Neuronal stem cell (in vitro differentiated cells): Measurements from ENCODE around the gene PTPRM.
A peak's percentile ranks its signal among the peaks of the same experiment; 100 is the strongest.

ENCODE experiments used
- DNase-seq: peaks from one replicate; pipeline ENCODE4 v3.0.0-alpha.2; 2013; ENCODE audit warnings: low spot score
- H2AFZ ChIP-seq: one replicate; pipeline ENCODE4 v1.6.1; 2013; ENCODE audit warnings: mild to moderate bottlenecking, low read length, inconsistent platforms
- H2AK5ac ChIP-seq: 2 replicates; pipeline ENCODE4 v1.6.1; 2013; ENCODE audit warnings: low read depth, mild to moderate bottlenecking, inconsistent platforms, low read length, moderate library complexity, mixed read lengths
- H2BK120ac ChIP-seq: 2 replicates; pipeline ENCODE4 v1.6.1; 2013; ENCODE audit warnings: low read depth, mild to moderate bottlenecking, inconsistent platforms, low read length, moderate library complexity, mixed read lengths
- H2BK12ac ChIP-seq: one replicate; pipeline ENCODE4 v1.6.1; 2013; ENCODE audit warnings: low read length, inconsistent platforms
- H2BK15ac ChIP-seq: 2 replicates; pipeline ENCODE4 v1.6.1; 2013; ENCODE audit warnings: mild to moderate bottlenecking, low read length, inconsistent platforms, mixed read lengths
- H2BK5ac ChIP-seq: one replicate; pipeline ENCODE4 v1.6.1; 2013; ENCODE audit warnings: inconsistent platforms, mild to moderate bottlenecking, low read length, moderate library complexity
- H3K14ac ChIP-seq: one replicate; pipeline ENCODE4 v1.6.1; 2013; ENCODE audit warnings: low read length, inconsistent platforms
- H3K18ac ChIP-seq: 2 replicates; pipeline ENCODE4 v1.6.1; 2013; ENCODE audit warnings: low read length, inconsistent platforms
- H3K23ac ChIP-seq: 2 replicates; pipeline ENCODE4 v1.6.1; 2013; ENCODE audit warnings: low read depth, mild to moderate bottlenecking, mixed read lengths, low read length, inconsistent platforms; ENCODE audit not compliant: poor library complexity
- H3K27ac ChIP-seq: replicated peaks from 3 replicates; pipeline ENCODE4 v1.5.1; 2013; ENCODE audit warnings: low read length, inconsistent platforms
- H3K27me3 ChIP-seq, 3 experiments: 2 replicates each; pipeline ENCODE4 v1.6.1; 2013; ENCODE audit warnings: low read length in 3 of 3, mild to moderate bottlenecking in 2 of 3, inconsistent platforms in 1 of 3, low read depth in 1 of 3, mixed read lengths in 1 of 3, moderate library complexity in 1 of 3; ENCODE audit not compliant: control insufficient read depth in 3 of 3, insufficient read depth in 3 of 3
- H3K36me3 ChIP-seq, 2 donors: replicated peaks in 1 of 2; 2 replicates each; pipeline ENCODE4 v1.6.1; 2013; ENCODE audit warnings: low read length in 2 of 2; ENCODE audit not compliant: control insufficient read depth in 2 of 2, insufficient read depth in 2 of 2
- H3K4ac ChIP-seq: 2 replicates; pipeline ENCODE4 v1.6.1; 2013; ENCODE audit warnings: inconsistent platforms, mild to moderate bottlenecking, low read length, moderate library complexity
- H3K4me1 ChIP-seq, 2 donors: 1 replicate in 1 of 2; 2 replicates in 1 of 2; pipeline ENCODE4 v1.6.1; 2013; ENCODE audit warnings: low read length in 2 of 2, low read depth in 1 of 2; ENCODE audit not compliant: control insufficient read depth in 2 of 2, insufficient read depth in 1 of 2
- H3K4me2 ChIP-seq: one replicate; pipeline ENCODE4 v1.6.1; 2013; ENCODE audit warnings: mild to moderate bottlenecking, low read length, inconsistent platforms; ENCODE audit not compliant: insufficient read depth, poor library complexity, severe bottlenecking
- H3K4me3 ChIP-seq, 2 donors: 2 replicates each; pipeline ENCODE4 v1.5.1; 2013; ENCODE audit warnings: low read length in 2 of 2, mild to moderate bottlenecking in 2 of 2, inconsistent platforms in 1 of 2, moderate library complexity in 1 of 2
- H3K79me1 ChIP-seq: one replicate; pipeline ENCODE4 v1.6.1; 2013; ENCODE audit warnings: low read depth, mild to moderate bottlenecking, inconsistent platforms, low read length, moderate library complexity
- H3K9ac ChIP-seq: one replicate; pipeline ENCODE4 v1.6.1; 2013; ENCODE audit warnings: mild to moderate bottlenecking, low read depth, low read length, inconsistent platforms; ENCODE audit not compliant: poor library complexity
- H3K9me3 ChIP-seq, 2 donors: replicated peaks in 1 of 2; 2 replicates each; pipeline versions ENCODE3 to v1.6.1; 2013; ENCODE audit warnings: low read length in 2 of 2, mild to moderate bottlenecking in 2 of 2, inconsistent platforms in 1 of 2, low read depth in 1 of 2, mixed read lengths in 1 of 2, moderate library complexity in 1 of 2; ENCODE audit not compliant: control insufficient read depth in 2 of 2, insufficient read depth in 1 of 2
- H4K8ac ChIP-seq: one replicate; pipeline ENCODE4 v1.6.1; 2013; ENCODE audit warnings: low read depth, mild to moderate bottlenecking, inconsistent platforms, low read length, moderate library complexity
- H4K91ac ChIP-seq: one replicate; pipeline ENCODE4 v1.6.1; 2013; ENCODE audit warnings: low read length, low read depth, mild to moderate bottlenecking, inconsistent platforms; ENCODE audit not compliant: poor library complexity
- WGBS, 2 donors: extraction: QIAGEN DNeasy Blood & Tissue Kit; methylation state at CpG; one replicate each; pipeline ENCODE4 v1.1.7; 2013; ENCODE audit warnings: missing lambda C conversion rate in 2 of 2, mixed read lengths in 1 of 2; ENCODE audit not compliant: insufficient read length in 2 of 2, insufficient replicate concordance in 1 of 2; ENCODE audit errors: extremely low coverage in 2 of 2; 5-methylcytosine and 5-hydroxymethylcytosine counted together

The PTPRM gene

GRCh38 chr18:8254654-8255053 lies 687.5 kb downstream of the PTPRM start:
- Histone ChIP-seq H3K79me1 (no peaks in the 10 kb centered on the region), H3K27ac (no peak overlapping the region), H3K18ac (no peak overlapping the region), H3K4me2 (no peak overlapping the region), H2AK5ac (no peak overlapping the region), H2AFZ (no peak overlapping the region), H3K36me3 (no peaks in the 10 kb centered on the region), H3K9me3 (no peaks in the 10 kb centered on the region), H3K14ac (no peak overlapping the region), H3K4me3 (no peak overlapping the region), H3K4me1 (peaks cover 0 to 9% of the 10 kb centered on the region in 2 donors), H3K9ac (no peak overlapping the region), H3K4ac (no peak overlapping the region), H3K23ac (no peak overlapping the region), H2BK5ac (no peak overlapping the region), H4K8ac (no peak overlapping the region), H4K91ac (no peak overlapping the region), H2BK12ac (no peak overlapping the region), H3K27me3 (no peaks in the 10 kb centered on the region), H2BK120ac (no peak overlapping the region), H2BK15ac (no peak overlapping the region)
- no CpG with 5 or more reads among the region's 2 CpGs for WGBS, 2 donors
- no peak for DNase-seq

GRCh38 chr18:8257851-8258434 lies 690.8 kb downstream of the PTPRM start:
- Histone ChIP-seq H3K23ac (no peak overlapping the region), H3K9ac (no peak overlapping the region), H3K79me1 (no peaks in the 10 kb centered on the region), H2BK15ac (no peak overlapping the region), H2AFZ (no peak overlapping the region), H2BK12ac (no peak overlapping the region), H3K14ac (no peak overlapping the region), H3K9me3 (no peaks in the 10 kb centered on the region), H3K36me3 (no peaks in the 10 kb centered on the region), H2BK5ac (no peak overlapping the region), H3K27me3 (no peaks in the 10 kb centered on the region), H3K4ac (no peak overlapping the region), H2AK5ac (no peak overlapping the region), H3K18ac (no peak overlapping the region), H3K4me2 (no peak overlapping the region), H4K8ac (no peak overlapping the region), H3K4me3 (no peak overlapping the region), H4K91ac (no peak overlapping the region), H3K27ac (no peak overlapping the region), H3K4me1 (peaks cover 10 to 12% of the 10 kb centered on the region in 2 donors), H2BK120ac (no peak overlapping the region)
- WGBS, 2 donors = no CpG with 5 or more reads among the region's 5 CpGs
- DNase-seq = no peak

GRCh38 chr18:8260319-8260718 lies 693.2 kb downstream of the PTPRM start:
- Histone ChIP-seq H4K8ac (no peak overlapping the region), H2AFZ (peak overlapping the region; percentile 2), H3K9ac (no peak overlapping the region), H2BK120ac (no peak overlapping the region), H2BK5ac (no peak overlapping the region), H3K4me1 (peaks cover 9 to 10% of the 10 kb centered on the region in 2 donors), H3K27ac (no peak overlapping the region), H3K4me3 (no peak overlapping the region), H4K91ac (no peak overlapping the region), H3K9me3 (no peaks in the 10 kb centered on the region), H3K4me2 (no peak overlapping the region), H2BK12ac (no peak overlapping the region), H2AK5ac (no peak overlapping the region), H3K36me3 (no peaks in the 10 kb centered on the region), H3K4ac (no peak overlapping the region), H2BK15ac (no peak overlapping the region), H3K14ac (no peak overlapping the region), H3K27me3 (no peaks in the 10 kb centered on the region), H3K23ac (no peak overlapping the region), H3K79me1 (no peaks in the 10 kb centered on the region), H3K18ac (no peak overlapping the region)
- DNase-seq = no peak
- no CpG with 5 or more reads among the region's 1 CpG for WGBS, 2 donors

DNA sequence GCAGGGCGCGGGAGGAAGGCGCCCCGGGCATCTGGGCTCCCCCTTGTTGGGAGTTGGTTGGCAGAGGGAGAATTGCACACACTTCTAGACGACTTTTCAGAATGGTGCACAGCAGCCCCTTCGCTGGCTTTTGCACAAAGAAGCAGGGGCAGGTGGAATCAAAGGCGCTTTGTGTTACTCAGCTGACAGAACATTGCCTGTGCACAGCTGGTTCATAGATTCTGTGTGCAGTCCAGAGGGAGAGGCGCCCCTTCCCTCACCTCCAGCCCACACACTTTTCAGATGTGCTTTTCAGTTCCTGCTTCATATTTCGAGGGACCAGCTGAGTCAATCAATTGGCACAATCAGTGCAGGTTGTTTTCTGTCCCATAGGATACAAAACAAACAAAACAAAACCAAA lies 693.7 kb downstream of the PTPRM start:
- Histone ChIP-seq H4K8ac (no peak overlapping the region), H3K18ac (peak overlapping the region; percentile 36), H2BK12ac (no peak overlapping the region), H3K9me3 (no peaks in the 10 kb centered on the region), H4K91ac (no peak overlapping the region), H3K36me3 (no peaks in the 10 kb centered on the region), H3K9ac (no peak overlapping the region), H2BK120ac (no peak overlapping the region), H2AK5ac (no peak overlapping the region), H3K4me1 (peaks cover 9 to 10% of the 10 kb centered on the region in 2 donors), H3K79me1 (no peaks in the 10 kb centered on the region), H2AFZ (peak overlapping the region; percentile 2), H2BK5ac (no peak overlapping the region), H3K4ac (no peak overlapping the region), H3K27me3 (no peaks in the 10 kb centered on the region), H3K4me2 (no peak overlapping the region), H2BK15ac (no peak overlapping the region), H3K23ac (no peak overlapping the region), H3K27ac (no peak overlapping the region), H3K14ac (no peak overlapping the region), H3K4me3 (no peak overlapping the region)
- no peak for DNase-seq
- no CpG with 5 or more reads among the region's 9 CpGs for WGBS, 2 donors
